HCT116 (cell line): ENCODE measurements around the gene FAM162A. TPM values are rescaled to one million over a fixed set of nuclear protein-coding genes. Genes with fewer than 3 reads are reported as not detected.

Experiments
- ATAC-seq: fragments of 200-7000 bp; cut with Tn5 transposase; 2 replicates; pipeline ENCODE4 v1.9.1; 2020; ENCODE audit warnings: mild to moderate bottlenecking, moderate library complexity
- BruUV-seq: library from RNA; stranded (reverse); fragments of 400-500 nt; replicated peaks from 2 replicates; lab custom pipeline; 2021; lab: Mats Ljungman, UMichigan
- CTCF ChIA-PET: fragments of 300-600 bp; sonication (Branson Sonifier 250); formaldehyde crosslinking; loops from one replicate; lab custom pipeline; 2021; ENCODE audit warnings: antibody characterized with exemption; lab: Charles Lee
- POLR2A ChIA-PET: fragments of 300-600, 350-600 bp; sonication (Branson Sonifier 250); formaldehyde crosslinking; loops from one replicate; lab custom pipeline; 2021; ENCODE audit warnings: antibody characterized with exemption; lab: Charles Lee
- RAD21 ChIA-PET, 2 experiments: fragments of 300-600 bp; sonication (Branson Sonifier 250); formaldehyde crosslinking; loops; one replicate each; lab custom pipeline; 2023; ENCODE audit warnings: low total read pairs in 2 of 2; ENCODE audit not compliant: uncharacterized antibody in 2 of 2, unreplicated experiment in 2 of 2, low non-redundant PET in 1 of 2; lab: Charles Lee
- DNase-seq: peaks from one replicate; pipeline ENCODE4 v3.0.0-alpha.2; 2010; ENCODE audit warnings: low read depth, low spot score
- H2AFZ ChIP-seq: fragments of 200-600 bp; shearing (Covaris generic), sonication (generic); 2 replicates; pipeline ENCODE4 v1.6.1; 2017; ENCODE audit warnings: low read depth, mixed run types, mixed read lengths, antibody characterized with exemption, low read length; ENCODE audit not compliant: poor library complexity, severe bottlenecking
- H3K27ac ChIP-seq: 2 replicates; pipeline ENCODE4 v1.5.1; 2012; ENCODE audit warnings: low read depth, low read length
- H3K27me3 ChIP-seq: fragments of 200-600 bp; sonication (generic); 2 replicates; pipeline ENCODE4 v1.6.1; 2016; ENCODE audit warnings: mixed run types, low read length, mixed read lengths; ENCODE audit not compliant: insufficient read depth
- H3K36me3 ChIP-seq, 2 experiments: fragments of 200-500 bp in 1 of 2; fragments of 200-600 bp in 1 of 2; sonication (Bioruptor generic) in 1 of 2; sonication (generic) in 1 of 2; 2 replicates each; pipeline versions ENCODE4 v1.5.1 to v1.6.1; 2014 to 2016; ENCODE audit warnings: low read length in 2 of 2, inconsistent platforms in 1 of 2, mixed read lengths in 1 of 2, mixed run types in 1 of 2; ENCODE audit not compliant: insufficient read depth in 2 of 2, control insufficient read depth in 1 of 2
- H3K4me1 ChIP-seq, 2 experiments: fragments of 200-600 bp in 1 of 2; sonication (generic) in 1 of 2; 2 replicates each; pipeline versions ENCODE4 v1.5.1 to v1.6.1; 2012 to 2017; ENCODE audit warnings: low read length in 2 of 2, inconsistent platforms in 1 of 2, mild to moderate bottlenecking in 1 of 2, mixed read lengths in 1 of 2, mixed run types in 1 of 2, moderate library complexity in 1 of 2; ENCODE audit not compliant: insufficient read depth in 2 of 2, control insufficient read depth in 1 of 2
- H3K4me2 ChIP-seq: fragments of 200-600 bp; sonication (generic); 2 replicates; pipeline ENCODE4 v1.6.1; 2017; ENCODE audit warnings: mixed run types, low read length, mixed read lengths
- H3K4me3 ChIP-seq, 2 experiments: fragments of 200-600 bp in 1 of 2; sonication (generic) in 1 of 2; replicated peaks in 1 of 2; 2 replicates each; pipeline ENCODE4 v1.5.1; 2011 to 2016; ENCODE audit warnings: low read length in 2 of 2, control low read depth in 1 of 2, low read depth in 1 of 2, mild to moderate bottlenecking in 1 of 2, mixed read lengths in 1 of 2, mixed run types in 1 of 2
- H3K79me2 ChIP-seq: fragments of 200-600 bp; sonication (generic); 2 replicates; pipeline ENCODE4 v1.6.1; 2017; ENCODE audit warnings: mild to moderate bottlenecking, mixed run types, low read length, moderate library complexity, mixed read lengths; ENCODE audit not compliant: insufficient read depth
- H3K9ac ChIP-seq: fragments of 200-600 bp; sonication (generic); 2 replicates; pipeline ENCODE4 v1.6.1; 2016; ENCODE audit warnings: low read length, mixed read lengths
- H3K9me2 ChIP-seq: fragments of 200-600 bp; sonication (generic), shearing (Covaris generic); 2 replicates; pipeline ENCODE4 v1.6.1; 2017; ENCODE audit warnings: mixed run types, mild to moderate bottlenecking, moderate library complexity; ENCODE audit not compliant: insufficient read depth
- H3K9me3 ChIP-seq, 2 experiments: fragments of 200-500 bp in 1 of 2; fragments of 200-600 bp in 1 of 2; sonication (Bioruptor generic) in 1 of 2; sonication (generic) in 1 of 2; 2 replicates each; pipeline ENCODE4 v1.6.1; 2014 to 2017; ENCODE audit warnings: low read length in 2 of 2, mixed read lengths in 2 of 2, inconsistent platforms in 1 of 2, low read depth in 1 of 2, mild to moderate bottlenecking in 1 of 2, mixed run types in 1 of 2, moderate library complexity in 1 of 2; ENCODE audit not compliant: control insufficient read depth in 1 of 2, insufficient read depth in 1 of 2
- H4K20me1 ChIP-seq: fragments of 200-600 bp; sonication (generic), shearing (Covaris generic); 2 replicates; pipeline ENCODE4 v1.6.1; 2017; ENCODE audit warnings: mixed run types, mild to moderate bottlenecking, moderate library complexity; ENCODE audit not compliant: insufficient read depth
- CBX3 ChIP-seq: IDR thresholded peaks from 2 replicates; pipeline ENCODE4 v1.6.1; 2012; ENCODE audit warnings: low read depth
- CEBPB ChIP-seq: IDR thresholded peaks from 2 replicates; pipeline ENCODE4 v1.6.1; 2012; ENCODE audit warnings: low read depth
- ELF1 ChIP-seq: IDR thresholded peaks from 2 replicates; pipeline ENCODE4 v1.6.1; 2012; ENCODE audit warnings: low read depth, borderline replicate concordance
- EZH2 ChIP-seq: fragments of 200-600 bp; sonication (generic); IDR thresholded peaks from 2 replicates; pipeline ENCODE4 v1.6.1; 2017; ENCODE audit warnings: antibody characterized with exemption, mixed run types
- FOSL1 ChIP-seq: IDR thresholded peaks from 2 replicates; pipeline ENCODE4 v1.6.1; 2012; ENCODE audit warnings: low read depth
- MAX ChIP-seq: IDR thresholded peaks from 2 replicates; pipeline ENCODE4 v1.6.1; 2012
- POLR2A ChIP-seq: IDR thresholded peaks from 2 replicates; pipeline ENCODE4 v1.7.0; 2011; ENCODE audit warnings: borderline replicate concordance; ENCODE audit not compliant: insufficient read depth, insufficient read length; ENCODE audit errors: extremely low read depth
- REST ChIP-seq: IDR thresholded peaks from 2 replicates; pipeline ENCODE4 v1.6.1; 2012; ENCODE audit warnings: low read depth
- SRF ChIP-seq: IDR thresholded peaks from 2 replicates; pipeline ENCODE4 v1.6.1; 2012; ENCODE audit warnings: low read depth
- TCF7L2 ChIP-seq: IDR thresholded peaks from 2 replicates; pipeline ENCODE4 v1.7.0; 2011; ENCODE audit warnings: borderline replicate concordance, inconsistent platforms; ENCODE audit not compliant: insufficient read depth, insufficient read length; ENCODE audit errors: extremely low read depth
- YY1 ChIP-seq: IDR thresholded peaks from 2 replicates; pipeline ENCODE4 v1.6.1; 2011; ENCODE audit warnings: low read length, low read depth, moderate library complexity, mild to moderate bottlenecking; ENCODE audit not compliant: insufficient replicate concordance; ENCODE audit errors: extremely low read depth
- ZFX ChIP-seq: fragments of 450-650 bp; IDR thresholded peaks from 2 replicates; pipeline ENCODE4 v1.6.1; 2017
- ZNF274 ChIP-seq: fragments of 200-500 bp; sonication (Bioruptor generic); IDR thresholded peaks from 2 replicates; pipeline ENCODE4 v1.6.1; 2014; ENCODE audit warnings: mild to moderate bottlenecking, low read depth, low read length, inconsistent platforms
- intact Hi-C: fragments of 100-400 bp; cut with micrococcal nuclease; formaldehyde crosslinking; loops from 2 replicates; pipeline ENCODE4 v1.10.0; 2022
- total RNA-seq: library from RNA; stranded (reverse); gene quantifications from one replicate; pipeline ENCODE4 v1.2.1, GENCODE V29; 2021; ENCODE audit not compliant: unreplicated experiment

FAM162A gene
- total RNA-seq, 1 experiment from 2014 or later, result 74.1 TPM

- Histone ChIP-seq H3K79me2 (peaks cover 28% of the 10 kb centered on the region), H3K9me3 (no peaks in the 10 kb centered on the region), H3K4me3 (peak overlapping the region in 1 of 2 experiments; percentile 82; a peak in 1 of 4 replicates), H4K20me1 (no peaks in the 10 kb centered on the region), H3K27me3 (no peaks in the 10 kb centered on the region), H3K27ac (no peak overlapping the region), H3K36me3 (peaks cover under 1 to 15% of the 10 kb centered on the region in 2 experiments; a peak in 3 of 4 replicates), H3K9ac (no peak overlapping the region), H3K4me2 (peak overlapping the region; percentile 77), H3K9me2 (no peaks in the 10 kb centered on the region), H2AFZ (no peak overlapping the region), H3K4me1 (peaks cover 6 to 15% of the 10 kb centered on the region in 2 experiments; a peak in 3 of 4 replicates)
- DNase-seq (no peak), ATAC-seq (no peak)
- RAD21 ChIA-PET, result no interaction called here
- POLR2A ChIA-PET, result no interaction called here
- TF ChIP-seq ZNF274 (no peak), REST (no peak), MAX (no peak), ELF1 (no peak), CEBPB (no peak), CBX3 (no peak), TCF7L2 (no peak), FOSL1 (no peak), POLR2A (no peak), SRF (no peak), ZFX (no peak), YY1 (no peak), EZH2 (no peak)
- CTCF ChIA-PET, result no interaction called here
- intact Hi-C loops, result no loop called here
- no TSS peak for BruUV-seq
Observed at GRCh38 chr3:122414391-122414790, 30.4 kb downstream of the FAM162A start.
